CMK (cell line): ENCODE measurements around the gene FCHO2.
A peak's percentile ranks its signal among the peaks of the same experiment; 100 is the strongest.
"Not testable (repeated sequence)": the region's sequence is repeated elsewhere in the genome, so short reads cannot be mapped to it uniquely, and the experiment has no call there.

Source experiments
- DNase-seq: peaks from one replicate; pipeline ENCODE4 v3.0.0-alpha.2; 2010; ENCODE audit warnings: low read depth

Gene FCHO2, protein sequence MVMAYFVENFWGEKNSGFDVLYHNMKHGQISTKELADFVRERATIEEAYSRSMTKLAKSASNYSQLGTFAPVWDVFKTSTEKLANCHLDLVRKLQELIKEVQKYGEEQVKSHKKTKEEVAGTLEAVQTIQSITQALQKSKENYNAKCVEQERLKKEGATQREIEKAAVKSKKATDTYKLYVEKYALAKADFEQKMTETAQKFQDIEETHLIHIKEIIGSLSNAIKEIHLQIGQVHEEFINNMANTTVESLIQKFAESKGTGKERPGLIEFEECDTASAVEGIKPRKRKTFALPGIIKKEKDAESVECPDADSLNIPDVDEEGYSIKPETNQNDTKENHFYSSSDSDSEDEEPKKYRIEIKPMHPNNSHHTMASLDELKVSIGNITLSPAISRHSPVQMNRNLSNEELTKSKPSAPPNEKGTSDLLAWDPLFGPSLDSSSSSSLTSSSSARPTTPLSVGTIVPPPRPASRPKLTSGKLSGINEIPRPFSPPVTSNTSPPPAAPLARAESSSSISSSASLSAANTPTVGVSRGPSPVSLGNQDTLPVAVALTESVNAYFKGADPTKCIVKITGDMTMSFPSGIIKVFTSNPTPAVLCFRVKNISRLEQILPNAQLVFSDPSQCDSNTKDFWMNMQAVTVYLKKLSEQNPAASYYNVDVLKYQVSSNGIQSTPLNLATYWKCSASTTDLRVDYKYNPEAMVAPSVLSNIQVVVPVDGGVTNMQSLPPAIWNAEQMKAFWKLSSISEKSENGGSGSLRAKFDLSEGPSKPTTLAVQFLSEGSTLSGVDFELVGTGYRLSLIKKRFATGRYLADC

DNA sequence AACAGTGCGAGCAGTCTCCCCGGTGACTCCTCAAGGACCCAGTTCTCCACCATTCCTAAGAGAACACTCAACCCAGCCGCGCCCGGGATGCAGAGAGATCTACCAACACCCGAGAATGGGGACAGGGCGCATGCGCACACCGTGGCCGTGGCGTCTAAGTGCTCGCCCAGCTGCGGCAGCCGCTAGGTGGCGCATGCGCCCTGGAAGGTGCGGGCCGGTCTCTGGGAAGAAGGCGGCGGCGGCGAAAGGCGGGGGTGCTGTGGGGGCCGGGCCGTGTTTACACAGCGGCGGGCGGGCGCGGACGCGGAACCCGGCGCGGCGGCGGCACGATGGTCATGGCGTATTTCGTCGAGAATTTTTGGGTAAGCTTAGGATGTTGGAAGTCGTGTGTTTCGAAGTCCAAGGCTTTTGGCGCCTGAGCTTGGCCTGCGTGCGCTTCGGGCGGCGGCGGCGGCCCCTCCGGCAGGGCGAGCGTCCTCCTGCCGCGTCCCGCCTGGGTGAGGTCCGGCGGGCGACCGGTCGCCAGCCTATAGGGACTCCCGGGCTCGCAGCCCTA is at the start of gene FCHO2:
Gene FCHO2 (plus strand): TSS at position 274 of the 556 bp plus-strand sequence. CDS start 56 bp downstream, at position 330.
- peak; percentile 74 for DNase-seq

DNA sequence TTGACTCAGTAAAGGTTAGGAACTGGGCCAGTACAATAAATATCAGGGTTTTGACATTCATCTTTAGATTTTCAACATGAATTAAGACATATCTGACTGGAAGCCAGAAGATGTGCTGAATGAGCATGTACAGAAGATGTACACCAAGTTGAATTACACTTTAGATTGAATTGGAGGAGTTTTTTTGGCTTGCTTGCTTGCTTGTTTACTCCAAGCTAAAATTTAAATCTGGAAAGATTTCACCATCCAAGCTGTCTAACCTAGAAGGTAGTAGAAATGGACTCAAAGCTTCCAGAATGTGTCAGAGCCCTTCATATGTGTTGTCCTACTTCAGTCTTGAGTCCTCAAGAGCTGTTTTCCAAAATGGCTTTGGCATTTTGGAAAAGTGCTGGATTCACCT is 49.0 kb upstream of the FCHO2 start:
- DNase-seq = no peak

DNA sequence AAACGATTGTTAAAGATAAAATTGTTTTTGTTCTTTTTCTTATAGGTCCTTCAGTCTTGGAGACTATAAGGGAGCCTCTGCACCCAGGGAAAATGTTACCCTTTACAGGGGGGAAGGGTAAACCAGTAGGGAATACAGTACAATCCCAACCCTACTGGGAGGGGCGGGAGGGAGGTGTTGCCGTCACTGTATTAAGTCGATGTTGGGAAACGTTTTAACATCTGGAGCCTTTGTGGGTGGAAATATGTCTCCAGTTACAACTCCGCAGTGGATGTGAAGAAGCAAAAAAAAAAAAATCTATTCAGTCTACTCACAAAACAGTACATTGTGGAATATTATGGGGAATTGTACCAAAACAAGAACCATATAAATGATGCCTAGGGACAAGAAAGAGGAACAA is 47.2 kb upstream of the FCHO2 start:
- no peak for DNase-seq

DNA sequence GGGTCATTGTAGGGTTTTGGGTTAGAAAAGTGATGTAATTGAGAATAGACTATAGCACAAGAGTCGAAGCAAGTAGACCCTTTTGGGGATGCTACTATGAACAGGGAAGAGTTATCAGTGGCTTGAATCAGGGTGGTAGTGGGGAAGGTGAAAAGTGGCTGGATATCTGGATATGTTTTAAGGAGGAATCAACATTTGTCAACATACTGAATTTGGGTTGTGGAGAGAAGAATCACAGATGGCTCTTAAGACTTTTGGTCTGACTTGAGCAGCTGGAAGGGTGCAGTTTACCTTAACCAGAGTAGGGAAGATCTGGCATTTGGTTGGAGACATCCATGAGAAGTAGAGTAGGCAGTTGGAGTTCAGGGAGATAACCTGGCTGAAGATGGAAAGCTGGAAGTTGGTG is 38.5 kb upstream of the FCHO2 start:
- no peak for DNase-seq

DNA sequence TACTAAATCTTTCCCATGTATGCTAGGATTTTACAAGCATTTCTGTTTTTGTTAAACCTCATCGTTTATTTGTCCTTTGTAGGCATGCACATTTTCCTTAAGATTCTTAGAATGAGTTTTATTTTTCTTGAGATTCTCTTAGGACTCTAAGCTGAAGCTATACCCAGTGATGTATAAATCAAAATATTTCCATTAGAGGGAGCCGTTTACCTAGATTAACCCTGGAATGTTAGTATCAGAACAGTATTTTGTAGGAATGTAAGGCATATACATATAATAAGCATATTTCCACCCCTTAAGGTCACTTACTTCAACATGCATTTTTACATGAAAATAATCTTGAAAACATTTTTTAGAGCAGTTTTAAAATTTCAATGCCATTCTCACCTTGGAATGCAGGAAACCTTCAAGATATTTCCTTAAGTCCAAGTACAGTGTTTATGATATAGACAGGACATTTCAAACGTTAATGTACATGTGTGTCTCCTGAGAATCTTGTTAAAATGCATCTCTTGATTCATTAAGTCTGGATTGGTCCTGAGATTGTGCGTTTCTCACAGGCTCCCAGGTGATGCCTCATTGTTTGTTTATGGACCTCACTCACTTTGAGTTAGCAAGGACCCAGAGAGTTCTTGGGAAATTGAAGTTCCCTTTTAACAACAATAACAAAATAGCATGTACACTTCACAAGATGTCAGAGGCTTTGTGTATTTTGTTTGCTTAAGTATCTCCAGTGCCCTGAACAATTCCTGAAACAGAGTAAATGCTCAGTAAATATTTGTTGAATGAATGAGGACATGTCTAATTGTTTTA is 34.9 kb upstream of the FCHO2 start:
- no peak for DNase-seq

DNA sequence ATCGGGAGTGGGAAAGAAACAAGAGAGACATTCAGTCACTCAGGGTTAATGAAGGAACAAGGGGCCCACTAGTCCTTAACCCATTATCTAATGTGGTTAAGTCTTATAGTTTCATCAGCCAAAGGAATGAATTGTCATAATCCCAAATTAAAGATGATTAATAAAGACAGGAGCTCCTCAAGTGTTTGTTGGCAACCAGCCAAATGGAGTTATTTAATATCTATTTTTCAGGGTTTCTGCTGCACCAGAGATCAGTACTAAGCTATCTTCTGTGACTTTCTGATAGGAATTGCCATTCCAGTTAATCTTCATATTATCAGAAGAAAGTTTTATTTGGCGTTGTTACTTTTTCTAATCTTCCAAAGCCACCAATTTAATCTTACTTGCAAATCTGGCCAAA is 34.0 kb upstream of the FCHO2 start:
- no peak for DNase-seq

DNA sequence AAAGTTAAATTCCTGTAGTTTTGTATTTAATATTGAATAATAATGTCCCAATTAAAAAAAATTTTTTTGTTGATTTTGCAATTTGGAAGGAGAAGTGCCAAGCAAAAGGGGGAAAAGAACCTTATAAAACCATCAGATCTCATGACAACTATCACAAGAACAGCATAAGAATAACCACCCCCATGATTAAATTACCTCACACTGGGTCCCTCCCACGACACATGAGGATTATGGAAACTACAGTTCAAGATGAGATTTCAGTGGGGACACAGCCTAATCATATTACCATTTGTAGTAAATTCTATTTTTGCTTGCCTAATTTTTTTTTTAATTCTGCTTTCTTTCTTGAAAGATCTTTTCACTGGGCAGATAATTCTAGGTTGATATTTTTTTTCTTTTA is 33.4 kb upstream of the FCHO2 start:
- no peak for DNase-seq

DNA sequence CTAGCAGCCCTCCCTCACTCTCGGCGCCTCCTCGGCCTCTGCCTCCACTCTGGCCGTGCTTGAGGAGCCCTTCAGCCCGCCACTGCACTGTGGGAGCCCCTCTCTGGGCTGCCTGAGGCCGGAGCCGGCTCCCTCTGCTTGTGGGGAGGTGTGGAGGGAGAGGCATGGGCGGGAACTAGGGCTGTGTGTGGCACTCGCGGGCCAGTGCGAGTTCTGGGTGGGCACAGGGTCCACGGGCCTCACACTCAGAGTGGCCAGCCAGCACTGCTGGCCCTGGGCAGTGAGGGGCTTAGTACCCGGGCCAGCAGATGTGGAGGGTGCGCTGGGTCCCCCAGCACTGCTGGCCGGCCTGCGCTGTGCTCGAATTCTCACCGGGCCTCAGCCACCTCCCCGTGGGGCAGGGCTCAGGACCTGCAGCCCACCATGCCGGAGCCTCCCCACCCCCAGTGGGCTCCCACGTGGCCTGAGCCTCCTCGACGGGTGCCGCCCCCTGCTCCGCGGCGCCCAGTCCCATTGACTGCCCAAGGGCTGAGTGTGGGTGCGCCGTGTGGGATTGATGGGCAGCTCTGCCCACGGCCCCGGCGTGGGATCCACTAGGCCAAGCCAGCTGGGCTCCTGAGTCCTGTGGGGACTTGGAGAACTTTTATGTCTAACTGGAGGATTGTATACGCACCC is 30.4 kb upstream of the FCHO2 start:
- DNase-seq = no peak

DNA sequence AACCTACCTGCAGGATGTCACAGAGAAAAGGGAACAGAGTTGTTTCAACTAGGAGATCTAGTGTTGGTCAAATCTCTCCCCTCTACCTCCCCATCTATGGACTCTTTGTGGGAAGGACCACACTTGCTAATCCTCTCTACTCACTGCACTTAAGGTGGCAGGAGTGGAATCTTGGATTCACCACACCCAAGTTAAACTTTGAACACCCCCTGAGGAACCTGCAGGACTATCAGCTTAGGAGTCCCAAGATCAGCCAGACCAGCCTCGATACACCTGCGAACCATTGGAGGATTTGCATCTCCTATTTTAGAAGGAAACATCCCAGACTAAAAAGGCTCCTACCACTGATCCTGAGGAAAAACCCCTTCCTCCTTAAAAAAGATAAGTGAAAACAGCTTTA is 23.2 kb upstream of the FCHO2 start:
- DNase-seq = not testable (repeated sequence)

DNA sequence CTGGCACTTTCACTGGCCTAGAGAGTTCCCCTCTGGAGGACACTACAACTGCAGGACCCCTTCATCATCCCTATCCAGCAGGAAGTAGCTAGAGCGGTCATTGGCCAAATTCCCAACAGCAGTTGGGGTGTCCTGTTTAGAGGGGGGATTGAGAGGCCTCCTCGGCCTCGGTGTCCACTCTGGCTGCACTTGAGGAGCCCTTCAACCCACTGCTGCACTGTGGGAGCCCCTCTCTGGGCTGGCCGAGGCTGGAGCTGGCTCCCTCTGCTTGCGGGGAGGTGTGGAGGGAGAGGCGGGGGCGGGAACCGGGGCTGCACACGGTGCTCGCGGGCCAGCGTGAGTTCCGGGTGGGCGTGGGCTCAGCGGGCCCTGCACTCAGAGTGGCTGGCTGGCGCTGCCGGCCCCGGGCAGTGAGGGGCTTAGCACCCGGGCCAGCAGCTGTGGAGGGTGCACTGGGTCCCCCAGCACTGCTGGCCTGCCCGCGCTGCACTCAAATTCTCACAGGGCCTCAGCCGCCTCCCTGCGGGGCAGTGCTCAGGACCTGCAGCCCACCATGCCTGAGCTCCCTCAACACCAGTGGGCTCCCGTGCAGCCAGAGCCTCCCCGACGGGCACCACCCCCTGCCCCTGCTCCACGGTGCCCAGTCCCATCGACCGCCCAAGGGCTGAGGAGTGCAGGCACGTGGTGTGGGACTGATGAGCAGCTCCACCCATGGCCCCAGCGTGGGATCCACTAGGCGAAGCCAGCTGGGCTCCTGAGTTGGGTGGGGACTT is 20.7 kb upstream of the FCHO2 start:
- DNase-seq = not testable (repeated sequence)

DNA sequence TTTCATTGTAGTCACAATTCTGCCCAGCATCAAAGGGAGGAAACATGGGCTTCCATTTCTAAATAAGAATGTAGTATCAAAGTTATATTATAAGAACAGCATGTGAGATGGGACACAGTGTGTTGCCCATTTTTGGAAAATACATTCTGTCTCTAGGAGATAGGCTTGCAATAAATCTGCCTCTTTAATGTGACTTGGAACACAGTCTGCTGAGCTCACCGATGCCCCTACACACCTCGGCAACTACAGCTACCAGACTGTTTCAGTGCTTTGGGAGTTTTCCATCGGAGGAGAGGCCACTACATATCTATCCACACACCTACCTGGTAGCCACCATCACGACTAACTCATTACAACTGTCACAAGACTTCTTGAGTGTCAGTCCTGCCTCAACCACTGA is 18.9 kb upstream of the FCHO2 start:
- no peak for DNase-seq

DNA sequence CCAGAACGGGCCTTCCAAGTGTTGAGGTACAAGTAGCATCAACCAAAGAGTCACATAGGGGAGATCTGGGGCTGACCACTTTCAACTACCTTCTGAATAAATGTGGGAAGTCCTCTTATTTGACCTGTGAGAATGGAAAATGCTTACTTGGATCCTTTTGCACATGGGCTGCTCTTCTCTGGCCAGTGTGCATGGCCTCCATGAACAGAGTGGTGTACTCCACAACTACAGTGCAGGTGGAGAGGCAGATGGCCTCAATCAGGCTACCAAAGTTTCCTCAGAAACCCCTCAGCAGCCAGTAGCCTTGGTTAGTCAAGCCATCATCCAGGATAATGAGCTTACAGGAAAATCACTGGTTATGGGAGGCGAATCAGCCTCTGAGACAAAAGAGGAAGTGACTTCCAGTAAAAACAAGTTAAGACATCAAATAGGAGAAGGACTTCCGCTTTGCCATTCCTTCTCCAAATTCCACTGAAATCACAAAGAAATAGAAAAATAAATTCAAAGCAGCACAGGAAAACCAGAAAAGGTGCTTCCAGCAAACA is 18.3 kb upstream of the FCHO2 start:
- DNase-seq = no peak

DNA sequence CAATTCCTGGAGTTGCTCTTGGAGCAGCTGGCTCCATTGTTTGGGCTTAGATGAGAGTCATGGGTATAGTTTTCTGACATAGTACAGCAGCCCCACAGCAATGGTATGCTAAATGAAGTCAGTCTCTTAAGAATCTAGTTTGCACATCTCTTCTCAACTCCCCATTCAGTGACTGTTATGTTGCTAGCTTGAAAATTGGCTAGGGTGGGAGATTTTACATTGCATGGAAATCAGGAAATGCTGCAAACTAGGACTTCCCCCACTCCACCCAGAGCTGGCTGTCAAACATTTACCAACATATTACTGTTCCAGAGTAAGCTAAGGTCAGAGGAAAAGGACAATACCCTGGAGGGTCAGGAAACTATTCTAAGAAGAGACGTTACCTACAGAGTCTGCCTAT is 17.6 kb upstream of the FCHO2 start:
- no peak for DNase-seq

DNA sequence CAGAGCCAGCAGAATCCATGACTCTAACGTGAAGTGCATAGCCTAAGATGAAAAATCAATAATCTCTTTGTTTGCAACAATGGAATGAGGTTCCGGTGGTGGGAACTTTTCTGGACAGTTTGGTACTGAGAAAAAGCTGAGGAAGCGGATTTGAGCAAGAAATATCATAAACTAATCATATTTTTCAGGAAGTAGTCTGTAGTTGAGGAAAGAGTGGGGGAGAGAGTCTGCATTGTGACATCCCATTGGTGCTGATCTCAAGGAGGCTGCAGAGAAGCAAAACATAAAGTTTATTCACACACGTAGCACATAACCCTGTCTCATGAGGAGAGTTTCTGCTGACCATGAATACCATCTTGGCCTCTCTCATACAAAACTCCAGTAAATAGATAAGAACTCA is 15.8 kb upstream of the FCHO2 start:
- no peak for DNase-seq

DNA sequence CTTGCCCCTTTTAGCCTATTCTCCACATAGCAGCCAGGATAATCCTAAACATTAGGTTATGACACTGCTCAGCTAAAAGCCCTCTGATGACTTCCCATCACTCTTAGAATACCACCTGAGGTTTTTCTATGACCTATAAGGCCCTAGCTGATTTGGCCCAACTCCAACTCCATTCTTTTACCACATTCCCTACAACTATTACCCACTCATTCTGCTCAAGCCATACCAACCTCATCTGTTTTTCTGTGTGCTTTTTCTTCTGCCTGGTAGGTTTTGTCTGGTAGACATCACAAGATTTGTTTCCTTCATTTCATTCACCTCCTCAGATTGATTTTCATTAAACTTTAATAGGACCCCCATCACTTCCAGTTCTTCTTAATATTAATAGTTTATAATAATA is 12.5 kb upstream of the FCHO2 start:
- DNase-seq = no peak

DNA sequence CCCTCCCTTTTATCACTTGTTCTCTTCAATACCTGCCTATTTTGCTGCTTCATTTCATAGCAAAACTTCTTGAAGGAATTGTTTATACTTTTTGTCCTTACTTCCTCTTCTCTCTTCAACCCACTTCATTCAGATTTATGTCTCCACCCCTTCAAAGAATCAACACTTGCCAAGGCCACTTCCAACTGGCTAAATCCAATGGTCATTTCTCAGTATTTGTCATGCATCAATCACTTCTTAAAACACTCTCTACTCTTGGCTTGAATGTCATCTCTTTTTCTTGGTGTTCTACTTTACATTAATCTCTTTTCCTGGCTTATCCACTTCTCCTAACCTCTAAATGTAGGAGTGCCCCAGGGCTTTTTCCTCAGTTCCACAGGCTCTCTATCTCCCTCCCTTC is 8.3 kb upstream of the FCHO2 start:
- no peak for DNase-seq

DNA sequence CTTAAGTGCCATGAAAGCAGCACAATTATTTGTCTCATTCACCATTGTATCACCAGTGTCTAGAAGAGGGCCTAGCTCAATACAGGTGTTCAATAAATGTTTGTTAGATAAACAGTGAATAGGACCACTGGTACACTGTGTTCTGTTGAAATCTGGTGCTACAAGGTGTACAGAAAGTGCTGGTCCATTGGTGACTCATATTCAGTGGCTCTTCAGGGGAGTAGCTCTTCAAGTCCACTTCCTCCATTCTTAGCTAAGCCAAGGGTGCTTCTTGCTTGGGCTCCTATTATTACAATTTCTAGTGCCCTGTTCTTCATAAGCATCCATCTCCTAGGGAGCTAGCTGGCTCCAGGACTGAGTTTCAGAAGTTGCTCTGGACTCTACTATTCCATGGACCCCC is 6.4 kb upstream of the FCHO2 start:
- no peak for DNase-seq

DNA sequence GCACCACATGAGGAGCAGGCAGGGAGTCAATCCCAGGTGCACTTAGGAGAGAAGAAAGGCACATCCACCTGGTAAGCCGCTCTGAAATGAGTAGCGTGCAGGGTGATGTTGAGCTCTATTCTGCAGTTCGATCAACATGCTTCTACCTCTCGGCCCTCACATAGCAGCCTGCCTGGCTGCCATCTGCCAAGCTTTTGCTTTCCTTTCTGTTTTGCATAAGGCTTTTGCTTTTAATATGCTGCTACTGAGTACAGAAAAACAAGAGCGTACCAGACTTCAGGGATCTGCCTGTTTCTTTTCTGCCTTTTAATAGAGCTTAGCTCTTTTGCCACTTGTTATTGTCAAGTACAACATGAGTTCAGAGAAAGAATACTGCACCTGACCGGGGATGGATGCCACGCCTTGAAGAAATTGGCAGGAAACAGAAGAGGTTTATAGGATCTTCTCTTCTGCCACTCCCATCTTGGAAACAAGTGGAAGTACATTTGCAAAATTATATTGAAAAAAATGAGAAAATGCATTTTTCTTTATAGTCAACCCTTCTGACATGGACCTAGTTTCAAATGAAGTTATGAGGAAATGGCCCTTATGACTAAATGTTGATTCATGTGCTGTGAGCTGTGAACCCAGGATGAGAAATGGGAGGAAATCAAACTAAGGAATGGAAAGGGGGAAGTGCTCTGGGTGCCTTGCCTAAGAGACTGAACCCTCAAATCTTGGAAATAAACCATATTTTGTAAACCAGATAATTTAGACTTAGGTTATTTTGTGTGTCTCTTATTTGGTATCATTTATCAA is 4.0 kb upstream of the FCHO2 start:
- DNase-seq = no peak

DNA sequence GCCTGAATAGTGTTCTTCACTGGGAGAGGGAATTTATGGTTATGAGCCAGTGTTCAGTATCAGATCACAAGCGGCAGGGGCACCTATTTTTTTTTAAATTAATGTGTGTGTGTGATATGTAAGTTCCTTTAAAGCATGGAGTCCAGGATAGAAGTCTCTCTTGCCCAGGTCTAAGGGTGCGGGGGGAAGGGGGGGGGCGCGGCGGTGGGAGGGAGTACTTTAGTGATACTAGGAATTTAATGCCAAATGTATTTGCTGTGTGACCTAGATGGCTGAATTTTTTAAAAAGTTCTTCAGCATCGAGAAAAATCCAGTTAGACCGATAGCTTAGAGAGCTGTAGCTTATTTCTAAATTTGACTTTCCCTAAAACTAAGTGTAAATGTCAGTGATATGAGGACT is 1.5 kb upstream of the FCHO2 start:
- DNase-seq = no peak
